ENCODE measurements around the gene PHF21B.

The PHF21B gene

DNA sequence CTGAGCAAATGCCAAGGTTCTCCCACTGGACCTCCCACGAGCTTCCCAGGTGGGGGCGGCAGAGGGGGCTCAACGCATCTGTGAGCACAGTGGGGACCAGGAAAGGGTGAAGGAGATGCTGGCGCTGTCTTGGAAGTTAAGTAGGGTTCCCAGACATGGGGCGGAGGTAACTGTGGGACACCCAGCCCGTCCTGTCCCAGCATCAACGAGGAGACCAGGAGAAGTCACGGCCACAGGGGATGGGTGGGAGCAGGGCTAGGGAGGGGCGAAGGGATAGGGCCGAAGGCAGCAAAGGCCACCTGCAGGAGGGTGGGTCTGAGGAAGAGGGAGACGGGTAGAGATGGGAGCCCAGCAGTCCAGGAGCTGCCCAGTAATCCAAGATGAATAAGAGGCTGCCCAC is 70.4 kb downstream of the PHF21B start:
- Histone ChIP-seq H3K4me3 (ENCODE audit: low read depth, low read length) (no peak overlapping the region), H3K36me3 (ENCODE audit: control insufficient read depth in 2 of 2, insufficient read depth in 1 of 2, low read length in 2 of 2) (no peaks in the 10 kb centered on the region), H3K27ac (ENCODE audit: extremely low read depth, low read depth, low read length) (no peak overlapping the region), H3K9me3 (ENCODE audit: control insufficient read depth, insufficient read depth, low read depth, low read length) (no peaks in the 10 kb centered on the region), H3K4me1 (ENCODE audit: control insufficient read depth, insufficient read depth, low read length) (no peaks in the 10 kb centered on the region)
- ChIA-PET POLR2A (no interaction called here), CTCF (no interaction called here)
- TF ChIP-seq EGR2 (tag by site-specific recombination; IDR thresholded peaks at IDR 0.05; ENCODE audit: low read depth): 0 out of 2 replicates have a peak, but pooled peaks have one; percentile 31
- TF ChIP-seq ZNF433 (tag by site-specific recombination; IDR thresholded peaks at IDR 0.05; ENCODE audit: low read depth): no peak

DNA sequence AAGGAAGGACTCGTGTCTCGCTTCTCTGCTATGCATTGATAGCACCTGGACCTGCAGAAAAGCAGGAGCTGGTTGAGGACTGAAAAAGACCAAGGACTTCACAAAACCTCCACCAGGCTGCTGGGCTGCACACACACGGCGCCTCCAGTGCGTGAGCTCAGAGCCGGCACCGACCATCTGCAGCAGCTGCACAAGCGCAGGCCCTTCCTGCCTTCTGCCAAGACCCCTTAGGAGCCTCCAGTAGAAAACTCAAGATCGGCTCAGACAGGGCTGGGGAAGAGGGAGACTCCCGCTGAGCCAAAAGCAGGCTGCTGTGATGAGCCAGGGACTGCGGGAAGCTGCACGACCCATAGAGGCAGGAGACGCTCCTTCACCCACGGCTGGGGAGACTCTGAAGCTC is 70.9 kb downstream of the PHF21B start:
- Histone ChIP-seq H3K27ac (ENCODE audit: extremely low read depth, low read depth, low read length) (no peak overlapping the region), H3K9me3 (ENCODE audit: control insufficient read depth, insufficient read depth, low read depth, low read length) (no peaks in the 10 kb centered on the region), H3K4me3 (ENCODE audit: low read depth, low read length) (no peak overlapping the region), H3K4me1 (ENCODE audit: control insufficient read depth, insufficient read depth, low read length) (no peaks in the 10 kb centered on the region), H3K36me3 (ENCODE audit: control insufficient read depth in 2 of 2, insufficient read depth in 1 of 2, low read length in 2 of 2) (no peaks in the 10 kb centered on the region)
- CTCF ChIA-PET: no interaction called here
- TF ChIP-seq HOXD13 (CRISPR knock-in tag; IDR thresholded peaks at IDR 0.05; ENCODE audit: borderline replicate concordance) (no peak), ZNF561 (tag by site-specific recombination; IDR thresholded peaks at IDR 0.05; ENCODE audit: borderline replicate concordance) (no peak), ZNF133 (tag by site-specific recombination; IDR thresholded peaks at IDR 0.05) (no peak), REPIN1 (tag by site-specific recombination; IDR thresholded peaks at IDR 0.05; ENCODE audit: low read depth) (no peak), OVOL3 (tag by site-specific recombination; IDR thresholded peaks at IDR 0.05) (no peak), ZEB2 (tag by site-specific recombination; IDR thresholded peaks at IDR 0.05) (no peak), ZNF658 (tag by site-specific recombination; IDR thresholded peaks at IDR 0.05) (no peak), ZNF211 (tag by site-specific recombination; IDR thresholded peaks at IDR 0.05; ENCODE audit: low read depth) (no peak), OSR2 (tag by site-specific recombination; IDR thresholded peaks at IDR 0.05) (no peak)
- TF ChIP-seq, protein P1, sequence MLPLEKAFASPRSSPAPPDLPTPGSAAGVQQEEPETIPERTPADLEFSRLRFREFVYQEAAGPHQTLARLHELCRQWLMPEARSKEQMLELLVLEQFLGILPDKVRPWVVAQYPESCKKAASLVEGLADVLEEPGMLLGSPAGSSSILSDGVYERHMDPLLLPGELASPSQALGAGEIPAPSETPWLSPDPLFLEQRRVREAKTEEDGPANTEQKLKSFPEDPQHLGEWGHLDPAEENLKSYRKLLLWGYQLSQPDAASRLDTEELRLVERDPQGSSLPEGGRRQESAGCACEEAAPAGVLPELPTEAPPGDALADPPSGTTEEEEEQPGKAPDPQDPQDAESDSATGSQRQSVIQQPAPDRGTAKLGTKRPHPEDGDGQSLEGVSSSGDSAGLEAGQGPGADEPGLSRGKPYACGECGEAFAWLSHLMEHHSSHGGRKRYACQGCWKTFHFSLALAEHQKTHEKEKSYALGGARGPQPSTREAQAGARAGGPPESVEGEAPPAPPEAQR (tag by site-specific recombination; IDR thresholded peaks at IDR 0.05): no peak
- POLR2A ChIA-PET: no interaction called here

DNA sequence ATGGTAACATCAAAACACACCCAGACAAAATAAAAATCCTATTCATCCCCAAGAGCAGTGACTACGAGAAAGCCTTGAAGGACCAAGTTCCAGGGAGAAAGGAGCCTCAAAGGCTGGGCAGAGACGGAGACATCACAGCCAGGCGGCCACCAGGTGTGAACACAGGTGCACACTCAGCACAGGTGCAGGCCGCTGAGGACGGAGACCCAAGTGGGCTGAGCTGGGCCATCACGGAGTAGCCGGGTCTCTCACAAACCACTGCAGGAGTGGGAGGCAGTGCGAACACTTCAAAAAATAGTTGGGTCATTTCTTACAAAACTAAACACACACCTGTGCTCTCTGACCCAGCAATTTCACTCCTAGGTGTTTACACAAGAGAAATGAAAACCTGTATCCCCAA is 72.6 kb downstream of the PHF21B start:
- Histone ChIP-seq H3K9me3 (ENCODE audit: control insufficient read depth, insufficient read depth, low read depth, low read length) (no peaks in the 10 kb centered on the region), H3K4me3 (ENCODE audit: low read depth, low read length) (no peak overlapping the region), H3K4me1 (ENCODE audit: control insufficient read depth, insufficient read depth, low read length) (no peaks in the 10 kb centered on the region), H3K27ac (ENCODE audit: extremely low read depth, low read depth, low read length) (no peak overlapping the region), H3K36me3 (ENCODE audit: control insufficient read depth in 2 of 2, insufficient read depth in 1 of 2, low read length in 2 of 2) (no peaks in the 10 kb centered on the region)
- POLR2A ChIA-PET: no interaction called here
- CTCF ChIA-PET: no interaction called here
- TF ChIP-seq KLF10 (tag by site-specific recombination; IDR thresholded peaks at IDR 0.05) (no peak), ZNF654 (tag by site-specific recombination; IDR thresholded peaks at IDR 0.05; ENCODE audit: low read depth) (no peak), HOXA7 (CRISPR knock-in tag; IDR thresholded peaks at IDR 0.05; ENCODE audit: borderline replicate concordance) (no peak), ZNF19 (tag by site-specific recombination; IDR thresholded peaks at IDR 0.05; ENCODE audit: low read depth) (no peak), ZNF555 (tag by site-specific recombination; conservative IDR thresholded peaks at IDR 0.05) (no peak), ZNF701 (tag by site-specific recombination; IDR thresholded peaks at IDR 0.05) (no peak), ZNF521 (tag by site-specific recombination; IDR thresholded peaks at IDR 0.05) (no peak), ZNF341 (tag by site-specific recombination; IDR thresholded peaks at IDR 0.05; ENCODE audit: low read depth) (no peak), ZNF132 (tag by site-specific recombination; IDR thresholded peaks at IDR 0.05; ENCODE audit: borderline replicate concordance) (no peak)
- TF ChIP-seq, protein P1 (tag by site-specific recombination; IDR thresholded peaks at IDR 0.05): no peak
- TF ChIP-seq, protein P2, sequence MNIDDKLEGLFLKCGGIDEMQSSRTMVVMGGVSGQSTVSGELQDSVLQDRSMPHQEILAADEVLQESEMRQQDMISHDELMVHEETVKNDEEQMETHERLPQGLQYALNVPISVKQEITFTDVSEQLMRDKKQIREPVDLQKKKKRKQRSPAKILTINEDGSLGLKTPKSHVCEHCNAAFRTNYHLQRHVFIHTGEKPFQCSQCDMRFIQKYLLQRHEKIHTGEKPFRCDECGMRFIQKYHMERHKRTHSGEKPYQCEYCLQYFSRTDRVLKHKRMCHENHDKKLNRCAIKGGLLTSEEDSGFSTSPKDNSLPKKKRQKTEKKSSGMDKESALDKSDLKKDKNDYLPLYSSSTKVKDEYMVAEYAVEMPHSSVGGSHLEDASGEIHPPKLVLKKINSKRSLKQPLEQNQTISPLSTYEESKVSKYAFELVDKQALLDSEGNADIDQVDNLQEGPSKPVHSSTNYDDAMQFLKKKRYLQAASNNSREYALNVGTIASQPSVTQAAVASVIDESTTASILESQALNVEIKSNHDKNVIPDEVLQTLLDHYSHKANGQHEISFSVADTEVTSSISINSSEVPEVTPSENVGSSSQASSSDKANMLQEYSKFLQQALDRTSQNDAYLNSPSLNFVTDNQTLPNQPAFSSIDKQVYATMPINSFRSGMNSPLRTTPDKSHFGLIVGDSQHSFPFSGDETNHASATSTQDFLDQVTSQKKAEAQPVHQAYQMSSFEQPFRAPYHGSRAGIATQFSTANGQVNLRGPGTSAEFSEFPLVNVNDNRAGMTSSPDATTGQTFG (tag by site-specific recombination; IDR thresholded peaks at IDR 0.05; ENCODE audit: borderline replicate concordance): no peak
- TF ChIP-seq, protein P3, sequence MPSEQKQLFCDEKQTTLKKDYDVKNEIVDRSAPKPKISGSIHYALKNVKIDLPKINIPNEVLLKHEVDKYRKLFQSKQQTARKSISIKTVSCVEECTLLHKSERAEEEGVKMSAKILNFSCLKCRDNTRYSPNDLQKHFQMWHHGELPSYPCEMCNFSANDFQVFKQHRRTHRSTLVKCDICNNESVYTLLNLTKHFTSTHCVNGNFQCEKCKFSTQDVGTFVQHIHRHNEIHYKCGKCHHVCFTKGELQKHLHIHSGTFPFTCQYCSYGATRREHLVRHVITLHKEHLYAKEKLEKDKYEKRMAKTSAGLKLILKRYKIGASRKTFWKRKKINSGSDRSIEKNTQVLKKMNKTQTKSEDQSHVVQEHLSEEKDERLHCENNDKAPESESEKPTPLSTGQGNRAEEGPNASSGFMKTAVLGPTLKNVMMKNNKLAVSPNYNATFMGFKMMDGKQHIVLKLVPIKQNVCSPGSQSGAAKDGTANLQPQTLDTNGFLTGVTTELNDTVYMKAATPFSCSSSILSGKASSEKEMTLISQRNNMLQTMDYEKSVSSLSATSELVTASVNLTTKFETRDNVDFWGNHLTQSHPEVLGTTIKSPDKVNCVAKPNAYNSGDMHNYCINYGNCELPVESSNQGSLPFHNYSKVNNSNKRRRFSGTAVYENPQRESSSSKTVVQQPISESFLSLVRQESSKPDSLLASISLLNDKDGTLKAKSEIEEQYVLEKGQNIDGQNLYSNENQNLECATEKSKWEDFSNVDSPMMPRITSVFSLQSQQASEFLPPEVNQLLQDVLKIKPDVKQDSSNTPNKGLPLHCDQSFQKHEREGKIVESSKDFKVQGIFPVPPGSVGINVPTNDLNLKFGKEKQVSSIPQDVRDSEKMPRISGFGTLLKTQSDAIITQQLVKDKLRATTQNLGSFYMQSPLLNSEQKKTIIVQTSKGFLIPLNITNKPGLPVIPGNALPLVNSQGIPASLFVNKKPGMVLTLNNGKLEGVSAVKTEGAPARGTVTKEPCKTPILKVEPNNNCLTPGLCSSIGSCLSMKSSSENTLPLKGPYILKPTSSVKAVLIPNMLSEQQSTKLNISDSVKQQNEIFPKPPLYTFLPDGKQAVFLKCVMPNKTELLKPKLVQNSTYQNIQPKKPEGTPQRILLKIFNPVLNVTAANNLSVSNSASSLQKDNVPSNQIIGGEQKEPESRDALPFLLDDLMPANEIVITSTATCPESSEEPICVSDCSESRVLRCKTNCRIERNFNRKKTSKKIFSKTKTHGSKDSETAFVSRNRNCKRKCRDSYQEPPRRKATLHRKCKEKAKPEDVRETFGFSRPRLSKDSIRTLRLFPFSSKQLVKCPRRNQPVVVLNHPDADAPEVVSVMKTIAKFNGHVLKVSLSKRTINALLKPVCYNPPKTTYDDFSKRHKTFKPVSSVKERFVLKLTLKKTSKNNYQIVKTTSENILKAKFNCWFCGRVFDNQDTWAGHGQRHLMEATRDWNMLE (tag by site-specific recombination; conservative IDR thresholded peaks at IDR 0.05; ENCODE audit: low read depth): no peak

Measured in HEK293 (cell line).